ENCODE measurements around the gene PICALM.

The PICALM gene

GRCh38 chr11:85945788-85946187 is 123.1 kb downstream of the PICALM start:
- TF ChIP-seq MAX (IDR thresholded peaks at IDR 0.05; ENCODE audit: low read depth, low read length) (no peak), POLR2A (IDR thresholded peaks at IDR 0.05; ENCODE audit: extremely low read depth, insufficient read length) (no peak), CTCF (IDR thresholded peaks at IDR 0.05; ENCODE audit: low read depth, low read length) (no peak), MYC (IDR thresholded peaks at IDR 0.05; ENCODE audit: low read depth, low read length) (no peak)
- no peak for DNase-seq (ENCODE audit: low read depth)

GRCh38 chr11:85945296-85945695 is 123.6 kb downstream of the PICALM start:
- no peak overlapping the region for H3K4me3 ChIP-seq (ENCODE audit: low read depth, low read length)
- TF ChIP-seq CTCF (IDR thresholded peaks at IDR 0.05; ENCODE audit: low read depth, low read length) = no peak
- no peak for TF ChIP-seq POLR2A (IDR thresholded peaks at IDR 0.05; ENCODE audit: extremely low read depth, insufficient read length)
- no peak for TF ChIP-seq MAX (IDR thresholded peaks at IDR 0.05; ENCODE audit: low read depth, low read length)
- TF ChIP-seq MYC (IDR thresholded peaks at IDR 0.05; ENCODE audit: low read depth, low read length) = no peak

More at GRCh38 chr11:85945788-85946187, 123.1 kb downstream of the PICALM start:
- H3K4me3 ChIP-seq (ENCODE audit: low read depth, low read length) = no peak overlapping the region

GRCh38 chr11:85941380-85941973 is 127.4 kb downstream of the PICALM start:
- TF ChIP-seq CTCF (IDR thresholded peaks at IDR 0.05; ENCODE audit: low read depth, low read length) (peak; percentile 71), MYC (IDR thresholded peaks at IDR 0.05; ENCODE audit: low read depth, low read length) (no peak), MAX (IDR thresholded peaks at IDR 0.05; ENCODE audit: low read depth, low read length) (no peak)
- DNase-seq (ENCODE audit: low read depth) = peak; percentile 76
- H3K4me3 ChIP-seq (ENCODE audit: low read depth, low read length) = no peak overlapping the region

More at GRCh38 chr11:85945296-85945695, 123.6 kb downstream of the PICALM start:
- peak; percentile 23 for DNase-seq (ENCODE audit: low read depth)

GRCh38 chr11:85939099-85940015 is 129.5 kb downstream of the PICALM start:
- H3K4me3 ChIP-seq (ENCODE audit: low read depth, low read length) = no peak overlapping the region
- TF ChIP-seq MAX (IDR thresholded peaks at IDR 0.05; ENCODE audit: low read depth, low read length) (no peak), POLR2A (IDR thresholded peaks at IDR 0.05; ENCODE audit: extremely low read depth, insufficient read length) (no peak)
- DNase-seq (ENCODE audit: low read depth) = no peak

- no peak for DNase-seq (ENCODE audit: low read depth)
- no peak for TF ChIP-seq POLR2A (IDR thresholded peaks at IDR 0.05; ENCODE audit: extremely low read depth, insufficient read length)
- TF ChIP-seq MYC (IDR thresholded peaks at IDR 0.05; ENCODE audit: low read depth, low read length) = no peak
- no peak for TF ChIP-seq CTCF (IDR thresholded peaks at IDR 0.05; ENCODE audit: low read depth, low read length)
- no peak for TF ChIP-seq MAX (IDR thresholded peaks at IDR 0.05; ENCODE audit: low read depth, low read length)
- H3K4me3 ChIP-seq (ENCODE audit: low read depth, low read length) = no peak overlapping the region
These were observed 131.0 kb downstream of the PICALM start for GRCh38 chr11:85937835-85938234.

- no peak for DNase-seq (ENCODE audit: low read depth)
- TF ChIP-seq MYC (IDR thresholded peaks at IDR 0.05; ENCODE audit: low read depth, low read length) (no peak), CTCF (IDR thresholded peaks at IDR 0.05; ENCODE audit: low read depth, low read length) (no peak), MAX (IDR thresholded peaks at IDR 0.05; ENCODE audit: low read depth, low read length) (no peak), POLR2A (IDR thresholded peaks at IDR 0.05; ENCODE audit: extremely low read depth, insufficient read length) (no peak)
- H3K4me3 ChIP-seq (ENCODE audit: low read depth, low read length) = no peak overlapping the region
These were observed 133.1 kb downstream of the PICALM start for GRCh38 chr11:85935751-85936150.

Measured in NB4 (cell line).